CD14-positive monocyte (primary cell): ENCODE measurements around the gene NFIC. TPM values are rescaled to one million over a fixed set of nuclear protein-coding genes. Genes with fewer than 3 reads are reported as not detected.

Experiments used
- DNase-seq, 3 donors: peaks; one replicate each; pipeline ENCODE4 v3.0.0-alpha.2; 2011 to 2022
- H2AFZ ChIP-seq: 2 replicates; pipeline ENCODE4 v1.6.0; 2012; ENCODE audit warnings: mild to moderate bottlenecking, low read depth, low read length, inconsistent platforms; ENCODE audit not compliant: insufficient read depth, poor library complexity, severe bottlenecking
- H3K27ac ChIP-seq, 2 donors: 1 replicate in 1 of 2; 2 replicates in 1 of 2; pipeline ENCODE4 v1.5.1; 2012 to 2013; ENCODE audit warnings: low read length in 2 of 2, control low read depth in 1 of 2, inconsistent platforms in 1 of 2, low read depth in 1 of 2, mild to moderate bottlenecking in 1 of 2
- H3K27me3 ChIP-seq, 2 donors: one replicate each; pipeline versions ENCODE4 v1.6.0 to v1.6.1; 2011 to 2013; ENCODE audit warnings: low read length in 2 of 2; ENCODE audit not compliant: control insufficient read depth in 2 of 2, insufficient read depth in 2 of 2
- H3K36me3 ChIP-seq, 2 donors: replicated peaks in 1 of 2; 1 replicate in 1 of 2; 2 replicates in 1 of 2; pipeline versions ENCODE4 v1.5.1 to v1.6.1; 2012 to 2013; ENCODE audit warnings: low read length in 2 of 2, control low read depth in 1 of 2, inconsistent platforms in 1 of 2, mild to moderate bottlenecking in 1 of 2; ENCODE audit not compliant: insufficient read depth in 2 of 2, control insufficient read depth in 1 of 2
- H3K4me1 ChIP-seq, 2 donors: 1 replicate in 1 of 2; 2 replicates in 1 of 2; pipeline versions ENCODE4 v1.5.1 to v1.6.1; 2012 to 2013; ENCODE audit warnings: low read length in 2 of 2, control low read depth in 1 of 2, inconsistent platforms in 1 of 2, mild to moderate bottlenecking in 1 of 2, moderate library complexity in 1 of 2; ENCODE audit not compliant: insufficient read depth in 2 of 2, control insufficient read depth in 1 of 2
- H3K4me2 ChIP-seq: replicated peaks from 2 replicates; pipeline ENCODE3; 2012; ENCODE audit warnings: low read length, moderate library complexity, mild to moderate bottlenecking; ENCODE audit not compliant: poor library complexity, severe bottlenecking; ENCODE audit errors: extremely low read depth
- H3K4me3 ChIP-seq, 3 experiments: fragments of 200-600 bp in 1 of 3; sonication (generic) in 1 of 3; replicated peaks in 1 of 3; 1 replicate in 2 of 3; 2 replicates in 1 of 3; pipeline ENCODE4 v1.5.1; 2011 to 2013; ENCODE audit warnings: low read length in 3 of 3, mild to moderate bottlenecking in 3 of 3, control low read depth in 2 of 3, low read depth in 2 of 3, inconsistent platforms in 1 of 3, moderate library complexity in 1 of 3
- H3K79me2 ChIP-seq: 2 replicates; pipeline ENCODE4 v1.6.0; 2012; ENCODE audit warnings: mild to moderate bottlenecking, control low read depth, inconsistent platforms, low read length, moderate library complexity; ENCODE audit not compliant: insufficient read depth
- H3K9ac ChIP-seq: 2 replicates; pipeline ENCODE4 v1.6.0; 2017; ENCODE audit warnings: low read length, mild to moderate bottlenecking; ENCODE audit not compliant: insufficient read depth, poor library complexity, severe bottlenecking
- H3K9me3 ChIP-seq, 2 donors: replicated peaks in 1 of 2; 1 replicate in 1 of 2; 2 replicates in 1 of 2; pipeline versions ENCODE4 v1.5.1 to v1.6.1; 2012 to 2013; ENCODE audit warnings: low read length in 2 of 2, control low read depth in 1 of 2; ENCODE audit not compliant: control insufficient read depth in 1 of 2, insufficient read depth in 1 of 2
- H4K20me1 ChIP-seq: 2 replicates; pipeline ENCODE4 v1.6.0; 2012; ENCODE audit warnings: mild to moderate bottlenecking, low read length, control low read depth, moderate library complexity; ENCODE audit not compliant: insufficient read depth
- H3K27ac Mint-ChIP-seq, 7 donors: one replicate each; pipeline ENCODE4 v1.8.0; 2020; ENCODE audit warnings: mild to moderate bottlenecking in 7 of 7, mixed read lengths in 7 of 7, moderate library complexity in 6 of 7, inconsistent platforms in 2 of 7
- H3K27me3 Mint-ChIP-seq, 3 donors: one replicate each; pipeline ENCODE4 v1.8.0; 2021 to 2022; ENCODE audit warnings: low read depth in 3 of 3, mild to moderate bottlenecking in 3 of 3, mixed read lengths in 3 of 3, moderate library complexity in 3 of 3, inconsistent platforms in 1 of 3
- H3K36me3 Mint-ChIP-seq, 2 donors: one replicate each; pipeline ENCODE4 v1.8.0; 2020; ENCODE audit warnings: mixed read lengths in 2 of 2, inconsistent platforms in 1 of 2, mild to moderate bottlenecking in 1 of 2
- H3K4me1 Mint-ChIP-seq: one replicate; pipeline ENCODE4 v1.8.0; 2020; ENCODE audit warnings: mild to moderate bottlenecking, mixed read lengths
- H3K4me3 Mint-ChIP-seq, 2 donors: one replicate each; pipeline ENCODE4 v1.8.0; 2020; ENCODE audit warnings: mild to moderate bottlenecking in 2 of 2, mixed read lengths in 2 of 2, moderate library complexity in 1 of 2
- H3K9me3 Mint-ChIP-seq, 7 donors: one replicate each; pipeline ENCODE4 v1.8.0; 2020 to 2022; ENCODE audit warnings: mixed read lengths in 7 of 7, mild to moderate bottlenecking in 6 of 7, moderate library complexity in 6 of 7, inconsistent platforms in 2 of 7
- CTCF ChIP-seq: fragments of 200-600 bp; IDR thresholded peaks from one replicate; pipeline ENCODE4 v1.8.0; 2022; ENCODE audit warnings: antibody characterized with exemption, mild to moderate bottlenecking
- WGBS: methylation state at CpG from one replicate; pipeline ENCODE4 v1.1.5; 2013; ENCODE audit warnings: missing lambda C conversion rate; ENCODE audit not compliant: insufficient coverage; 5-methylcytosine and 5-hydroxymethylcytosine counted together
- intact Hi-C, 2 donors: fragments of 100-400 bp; cut with micrococcal nuclease; formaldehyde crosslinking; loops; one replicate each; pipeline versions ENCODE4 v1.15.0 to v1.15.1; 2023
- polyA plus RNA-seq, 3 donors: library from polyadenylated mRNA; depleted of rRNA in 1 of 3; unstranded in 2 of 3; stranded (reverse) in 1 of 3; fragments of 300-500 nt in 2 of 3; fragments of >200 nt in 1 of 3; fragmentation: Illumina TruSeq in 2 of 3; gene quantifications; 1 replicate in 2 of 3; 2 replicates in 1 of 3; pipeline ENCODE4 v1.2.3, GENCODE V29; 2012 to 2021

Gene NFIC
- polyA plus RNA-seq, 3 donors, result 7.0 to 13.8 (median 11.5) TPM

GRCh38 chr19:3506384-3507340 is 140.3 kb downstream of the NFIC start:
- H3K4me3 ChIP-seq, result peak overlapping the region; percentile 86 to 91 (median 87)
- H3K36me3 Mint-ChIP-seq, result peaks cover 22 to 33% of the 10 kb centered on the region in 2 donors
- TF ChIP-seq CTCF, result no peak
- H3K4me2 ChIP-seq, result peak overlapping the region; percentile 98
- peak overlapping the region; percentile 82 to 97 (median 90) for H3K27ac Mint-ChIP-seq
- peaks cover 19 to 23% of the 10 kb centered on the region in 2 donors for H3K4me1 ChIP-seq
- peak overlapping the region; percentile 79 for H2AFZ ChIP-seq
- under 1% methylated on average over 63 of the region's 69 CpGs for WGBS
- peaks cover 0 to 3% (median 2%) of the 10 kb centered on the region in 3 donors for H3K27me3 Mint-ChIP-seq
- peaks cover 0 to 3% (median 0%) of the 10 kb centered on the region in 7 donors for H3K9me3 Mint-ChIP-seq
- peak overlapping the region; percentile 98 for H3K9ac ChIP-seq
- DNase-seq, result peak; percentile 1 to 50 (median 36)
- H3K27me3 ChIP-seq, result no peaks in the 10 kb centered on the region
- intact Hi-C loops, result loop anchor here (1.0 to 10.0 kb wide), 5 partner anchors 7 to 72 kb away; partner anchors contain the start of genes HMG20B (in 1 of the 2) and MFSD12 (in 1 of the 2)
- no peaks in the 10 kb centered on the region for H3K9me3 ChIP-seq
- H3K4me1 Mint-ChIP-seq, result peaks cover 40% of the 10 kb centered on the region
- peak overlapping the region; percentile 38 to 83 for H3K27ac ChIP-seq
- peaks cover 24 to 27% of the 10 kb centered on the region in 2 donors for H3K36me3 ChIP-seq
- peaks cover 33% of the 10 kb centered on the region for H4K20me1 ChIP-seq
- H3K79me2 ChIP-seq, result peaks cover 55% of the 10 kb centered on the region
- H3K4me3 Mint-ChIP-seq, result peak overlapping the region; percentile 94 to 95

GRCh38 chr19:3507371-3508120 is 141.2 kb downstream of the NFIC start:
- H3K4me2 ChIP-seq, result peak overlapping the region; percentile 98
- peak overlapping the region; percentile 86 to 91 (median 87) for H3K4me3 ChIP-seq
- H3K27me3 Mint-ChIP-seq, result peaks cover 0 to 3% (median 2%) of the 10 kb centered on the region in 3 donors
- peaks cover 0 to 3% (median 0%) of the 10 kb centered on the region in 7 donors for H3K9me3 Mint-ChIP-seq
- peaks cover 30 to 32% of the 10 kb centered on the region in 2 donors for H3K36me3 ChIP-seq
- no peaks in the 10 kb centered on the region for H3K27me3 ChIP-seq
- intact Hi-C loops, result loop anchor here (1.0 to 10.0 kb wide), 5 partner anchors 8 to 73 kb away; partner anchors contain the start of genes HMG20B (in 1 of the 2) and MFSD12 (in 1 of the 2)
- peaks cover 40% of the 10 kb centered on the region for H3K4me1 Mint-ChIP-seq
- DNase-seq, result peak in 1 of 3 donors; percentile 29
- no peaks in the 10 kb centered on the region for H3K9me3 ChIP-seq
- H3K9ac ChIP-seq, result peak overlapping the region; percentile 98
- peaks cover 42% of the 10 kb centered on the region for H4K20me1 ChIP-seq
- peaks cover 22 to 34% of the 10 kb centered on the region in 2 donors for H3K36me3 Mint-ChIP-seq
- TF ChIP-seq CTCF, result no peak
- peak overlapping the region; percentile 94 to 95 for H3K4me3 Mint-ChIP-seq
- WGBS, result 75% methylated on average over 20 of the region's 31 CpGs
- peak overlapping the region; percentile 79 for H2AFZ ChIP-seq
- peaks cover 19 to 23% of the 10 kb centered on the region in 2 donors for H3K4me1 ChIP-seq
- peak overlapping the region in 1 of 2 donors; percentile 83 for H3K27ac ChIP-seq
- H3K79me2 ChIP-seq, result peaks cover 64% of the 10 kb centered on the region
- peak overlapping the region; percentile 21 to 97 (median 89) for H3K27ac Mint-ChIP-seq
